Stimulated activated CD4-positive, alpha-beta T cell treated with anti-CD3 and anti-CD28 coated beads, Interleukin-15, amount 100 ng/mL, for 1 hour (primary cell): ENCODE data around the gene TMEM247.
"Not testable (repeated sequence)": the region's sequence is repeated elsewhere in the genome, so short reads cannot be mapped to it uniquely, and the experiment has no call there.

Experiments used
- DNase-seq, 2 donors: peaks; one replicate each; pipeline ENCODE4 v3.0.0-alpha.2; 2020; ENCODE audit warnings: low read depth in 1 of 2, low spot score in 1 of 2

The TMEM247 gene

DNA sequence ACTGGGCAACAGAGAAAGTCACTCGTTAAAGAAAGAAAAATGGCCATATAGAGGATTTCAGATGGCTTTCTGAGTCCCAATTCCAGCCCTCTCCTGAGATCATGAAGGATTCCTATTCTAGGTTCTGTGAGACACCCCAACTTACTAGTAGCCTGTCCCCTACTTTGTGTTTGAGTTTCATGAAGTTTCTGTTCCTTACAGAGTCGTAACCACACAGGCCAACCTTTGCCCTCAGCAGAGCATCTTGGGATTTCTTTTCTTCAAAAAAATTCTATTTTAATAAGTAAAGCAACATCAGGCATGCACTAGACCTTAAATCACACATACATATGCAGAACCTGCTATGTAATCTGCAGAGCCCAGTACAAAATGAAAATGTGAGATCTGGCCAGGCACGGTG is 30.4 kb downstream of the TMEM247 start:
- DNase-seq = no peak

DNA sequence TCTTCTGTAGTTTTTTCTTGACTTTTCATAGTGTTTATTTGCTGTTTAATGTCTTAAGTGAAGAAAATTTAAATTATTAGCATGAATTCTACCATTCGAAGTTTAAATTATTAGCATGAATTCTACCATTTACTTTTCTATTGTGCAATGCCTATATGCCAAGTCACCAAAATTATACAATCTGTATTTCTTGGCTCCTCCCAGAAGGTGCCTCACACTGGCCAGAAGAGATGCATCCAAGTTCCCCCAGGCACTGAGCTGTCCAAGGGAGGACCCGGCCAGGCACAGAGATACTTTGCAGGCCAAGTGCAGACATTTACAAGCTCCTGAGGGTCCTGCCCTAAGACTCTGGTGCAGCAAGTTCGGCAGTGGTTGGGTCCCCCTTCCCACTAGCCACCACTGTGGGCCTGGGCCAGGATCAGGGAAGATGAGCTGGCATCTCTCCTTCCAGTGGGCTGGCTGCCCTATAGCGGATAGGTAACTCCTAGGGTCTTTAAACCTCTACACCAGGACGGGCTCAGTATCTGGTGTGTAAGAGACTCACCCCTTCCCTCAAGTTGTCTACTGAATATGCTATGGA is 31.3 kb downstream of the TMEM247 start:
- no peak for DNase-seq

DNA sequence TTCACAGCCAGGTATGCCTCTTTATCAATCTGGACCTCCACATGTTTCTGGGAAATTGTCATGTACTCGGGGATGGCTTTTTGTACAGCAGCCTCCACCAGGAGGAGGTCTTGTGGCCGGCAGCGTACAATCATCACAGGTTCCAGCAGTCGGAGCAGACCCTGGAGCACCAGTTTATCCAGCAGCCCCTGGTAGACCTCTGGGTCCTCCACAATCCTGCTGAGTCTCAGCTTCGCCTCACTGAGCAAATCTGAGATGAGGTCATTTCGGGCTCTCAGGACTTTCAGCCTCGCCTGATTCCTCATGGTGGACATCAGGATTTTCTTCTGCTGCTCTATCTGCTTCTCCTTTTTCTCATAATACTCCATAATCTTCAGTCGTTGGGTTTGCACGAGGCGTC is 32.8 kb downstream of the TMEM247 start:
- DNase-seq = no peak

DNA sequence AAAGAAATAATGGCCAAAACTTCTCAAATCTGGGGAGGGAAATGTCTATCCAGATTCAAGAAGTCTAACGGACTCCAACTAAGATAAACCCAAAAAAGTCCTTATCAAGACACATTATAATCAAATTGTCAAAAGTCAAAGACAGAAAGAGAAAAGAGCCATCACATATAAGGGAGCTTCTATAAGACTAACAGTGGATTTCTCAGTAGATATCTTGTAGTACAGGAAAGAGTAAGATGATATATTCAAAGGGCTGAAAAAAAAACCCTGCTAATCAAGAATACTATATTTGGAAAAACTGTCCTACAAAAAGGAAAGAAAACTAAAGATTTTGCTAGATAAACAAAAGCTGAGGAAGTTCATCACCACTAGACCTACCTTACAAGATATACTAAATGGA is 35.4 kb downstream of the TMEM247 start:
- no peak for DNase-seq

DNA sequence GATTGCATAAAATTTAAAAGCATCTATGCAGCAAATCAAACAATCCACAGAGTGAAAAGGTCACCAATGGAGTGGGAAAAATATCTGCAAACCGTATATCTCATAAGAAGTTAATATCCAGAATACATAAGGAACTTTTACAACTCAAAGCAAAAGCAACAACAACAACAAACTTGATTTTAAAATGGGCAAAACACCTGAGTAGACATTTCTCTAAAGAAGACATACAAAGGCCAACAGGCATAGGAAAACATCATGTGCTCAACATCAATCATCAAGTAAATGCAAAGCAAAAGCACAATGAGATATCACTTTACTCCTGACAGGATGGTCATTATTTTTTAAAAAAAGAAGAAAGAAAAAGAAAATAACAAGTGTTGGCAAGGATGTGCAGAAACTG is 38.1 kb downstream of the TMEM247 start:
- no peak for DNase-seq

DNA sequence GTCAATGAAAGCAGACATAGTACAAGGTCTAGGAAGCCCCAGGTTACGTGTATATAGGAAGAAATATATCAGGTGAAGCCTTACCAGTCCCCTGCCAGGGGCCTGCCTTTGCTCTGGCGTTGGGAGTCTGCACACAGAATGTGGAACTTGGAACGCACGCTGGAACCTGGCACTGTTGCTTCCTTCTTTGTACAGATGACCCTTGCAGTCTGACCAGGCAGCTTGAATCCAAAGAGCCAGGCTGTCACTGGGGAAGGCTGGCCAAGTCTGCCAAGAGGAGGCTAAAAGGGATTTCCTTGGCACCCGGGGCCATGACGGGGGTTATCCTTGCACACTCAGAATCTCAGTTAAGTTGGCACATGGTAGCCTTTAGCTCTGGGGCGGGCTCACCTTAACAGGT is 39.5 kb downstream of the TMEM247 start:
- DNase-seq = no peak

DNA sequence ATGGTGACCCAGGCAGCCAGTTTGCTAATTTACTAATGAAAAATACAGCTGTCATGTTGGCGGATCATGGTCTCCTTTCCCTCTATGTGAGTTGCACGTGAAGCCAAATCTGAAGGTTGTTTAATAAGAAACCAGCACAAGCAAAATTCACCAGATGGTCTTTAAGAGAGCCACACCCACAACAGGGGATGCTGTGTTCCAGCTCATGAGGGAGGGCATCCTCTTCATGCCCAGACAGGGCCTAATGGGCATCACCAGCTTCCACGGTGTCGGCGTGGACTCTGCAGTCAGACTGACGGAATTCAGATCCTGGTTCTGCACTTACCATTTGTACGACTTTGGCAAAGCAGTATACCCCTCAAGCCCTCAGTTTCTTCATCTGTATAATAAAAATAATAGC is 39.9 kb downstream of the TMEM247 start:
- DNase-seq = no peak

DNA sequence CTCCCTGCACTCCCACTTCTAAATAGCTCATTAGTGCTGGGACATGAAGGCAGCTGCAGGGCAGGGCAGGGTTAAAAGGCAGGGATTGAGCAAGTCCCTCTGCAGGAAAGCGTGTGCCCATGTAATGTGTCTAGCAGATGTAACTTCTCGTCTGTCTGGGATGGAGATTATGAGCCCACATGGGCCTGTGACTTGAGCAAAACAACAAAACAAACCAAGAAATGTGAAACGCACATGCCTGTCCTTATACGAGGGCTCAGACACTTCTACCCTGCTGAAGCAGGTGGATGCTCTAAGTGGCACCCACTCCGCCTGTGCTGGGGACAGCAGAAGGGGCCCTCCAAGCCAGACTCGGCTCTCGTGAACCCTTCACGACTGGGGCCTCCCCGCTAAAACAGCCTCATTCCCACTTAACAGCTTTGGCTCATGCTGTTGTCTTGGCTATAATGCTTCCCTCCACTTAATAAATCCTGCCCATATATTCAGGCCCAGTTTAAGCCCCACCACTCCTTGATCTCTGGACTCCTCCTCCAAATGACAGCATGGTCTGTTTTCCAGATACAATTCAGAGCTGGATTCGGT is 40.9 kb downstream of the TMEM247 start:
- DNase-seq = no peak

DNA sequence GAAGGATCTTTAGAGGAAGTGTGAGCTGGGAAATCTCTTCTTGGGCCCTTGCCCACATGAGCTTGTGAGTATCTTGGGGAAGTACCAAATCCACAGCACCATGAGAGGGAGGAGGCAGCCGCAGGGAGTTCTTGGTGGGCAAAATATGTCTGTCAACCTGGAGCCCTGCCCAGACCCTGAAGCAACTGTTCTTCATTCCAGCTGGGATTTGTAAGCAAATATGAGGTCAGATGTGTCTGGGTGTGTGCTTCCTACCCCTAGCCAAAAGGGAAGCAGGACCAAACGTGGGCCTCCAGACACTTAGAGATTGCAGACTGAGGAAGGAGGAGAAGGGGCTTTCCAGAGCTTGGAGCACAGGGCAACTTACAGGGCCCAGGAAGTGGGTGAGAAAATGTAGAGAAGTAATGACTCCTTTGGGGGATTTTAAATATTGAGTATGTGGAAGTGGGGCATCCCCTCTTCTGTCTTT is 41.9 kb downstream of the TMEM247 start:
- DNase-seq = no peak

DNA sequence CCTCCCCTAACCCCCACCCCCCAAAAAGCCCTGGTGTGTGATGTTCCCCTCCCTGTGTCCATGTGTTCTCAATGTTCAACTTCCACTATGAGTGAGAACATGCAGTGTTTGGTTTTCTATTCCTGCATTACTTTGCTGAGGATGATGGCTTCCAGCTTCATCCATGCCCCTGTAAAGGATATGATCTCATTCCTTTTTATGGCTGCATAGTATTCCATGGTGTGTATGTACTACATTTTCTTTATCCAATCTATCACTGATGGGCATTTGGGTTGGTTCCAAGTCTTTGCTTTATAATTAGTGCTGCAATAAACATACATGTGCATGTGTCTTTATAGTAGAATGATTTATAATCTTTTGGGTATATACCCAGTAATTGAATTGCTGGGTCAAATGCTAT is 43.0 kb downstream of the TMEM247 start:
- DNase-seq = not testable (repeated sequence)

DNA sequence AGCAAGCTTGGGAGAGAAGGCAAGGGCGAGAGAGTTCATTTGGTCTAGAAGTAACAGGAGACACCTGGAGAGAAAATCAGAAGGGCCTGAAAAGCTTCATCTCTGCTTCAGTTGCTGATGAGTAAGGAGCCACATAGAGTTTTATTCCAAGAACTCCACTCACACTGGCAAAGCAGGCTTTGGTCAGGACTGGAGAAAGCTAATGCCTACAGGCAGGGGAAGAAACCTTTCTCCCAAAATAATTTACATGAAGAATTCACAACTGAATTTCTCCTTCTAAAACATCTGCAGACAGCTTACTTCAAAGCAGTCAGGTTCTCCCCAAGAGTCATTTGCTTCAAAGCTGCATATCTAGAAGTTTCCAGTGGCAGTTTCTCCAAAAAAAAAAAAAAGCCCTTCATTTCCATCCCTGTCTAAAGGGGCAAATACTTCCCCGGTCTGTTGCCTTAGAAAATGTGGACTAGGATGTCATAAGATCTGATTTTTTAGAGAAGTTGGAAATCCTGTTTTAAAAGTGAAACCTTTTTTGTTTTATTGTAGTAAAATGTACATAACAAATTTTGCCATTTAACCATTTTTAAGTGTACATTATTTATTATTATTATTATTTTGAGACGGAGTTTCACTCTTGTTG is 46.3 kb downstream of the TMEM247 start:
- no peak for DNase-seq

DNA sequence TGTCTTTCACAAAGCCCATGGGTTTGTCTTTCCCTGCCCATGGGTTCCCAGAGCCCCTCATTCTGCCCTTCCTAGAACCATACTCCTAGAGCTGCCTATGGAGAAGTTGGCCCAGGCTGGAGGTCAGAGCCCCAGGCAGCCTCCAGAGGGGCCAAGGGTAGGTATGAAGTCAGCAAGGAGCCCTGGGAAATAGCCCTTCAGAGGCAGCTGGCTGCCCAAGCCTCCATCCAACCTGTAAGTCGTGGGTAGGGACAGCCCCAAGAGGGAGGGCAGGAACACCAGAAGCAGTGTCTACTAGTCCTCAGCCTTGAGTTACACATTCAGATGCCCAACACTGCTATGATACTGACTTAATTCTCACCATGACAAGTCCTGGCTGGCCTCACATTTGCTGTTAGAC is 49.5 kb downstream of the TMEM247 start:
- no peak for DNase-seq

DNA sequence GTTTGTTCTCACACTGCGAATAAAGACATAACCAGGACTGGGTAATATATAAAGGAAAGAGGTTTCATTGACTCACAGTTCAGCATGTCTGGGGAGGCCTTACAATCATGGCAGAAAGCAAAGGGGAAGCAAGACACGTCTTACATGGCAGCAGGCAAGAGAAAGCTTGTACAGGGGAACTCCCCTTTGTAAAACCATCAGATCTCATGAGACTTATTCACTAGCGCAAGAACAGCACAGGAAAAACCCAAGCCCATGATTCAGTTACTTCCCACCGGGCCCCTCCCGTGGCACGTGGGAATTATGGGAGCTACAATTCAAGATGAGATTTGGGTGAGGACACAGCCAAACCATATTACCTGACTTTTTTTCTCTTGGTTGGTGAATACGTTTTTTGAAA is 51.3 kb downstream of the TMEM247 start:
- no peak for DNase-seq

DNA sequence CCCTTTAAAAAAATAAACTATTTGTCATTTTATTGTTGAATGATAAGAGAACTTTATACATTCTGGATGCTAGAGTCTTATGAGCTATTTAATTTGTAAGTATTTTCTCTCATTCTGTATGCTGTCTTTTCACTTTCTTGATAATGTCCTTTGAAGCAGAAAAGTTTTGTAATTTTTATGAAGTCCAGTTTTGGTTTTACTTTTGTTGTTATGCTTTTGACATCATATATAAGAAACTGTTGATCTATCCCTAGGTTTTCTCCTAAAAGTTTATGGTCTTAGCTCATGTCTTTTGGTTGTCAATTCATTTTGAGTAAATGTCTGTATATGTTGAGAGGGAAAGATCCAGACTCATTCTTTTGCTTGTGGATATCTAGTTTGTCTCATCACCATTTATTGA is 52.5 kb downstream of the TMEM247 start:
- DNase-seq = no peak
